Measurements from ENCODE around the gene COL5A1.

Gene COL5A1

DNA sequence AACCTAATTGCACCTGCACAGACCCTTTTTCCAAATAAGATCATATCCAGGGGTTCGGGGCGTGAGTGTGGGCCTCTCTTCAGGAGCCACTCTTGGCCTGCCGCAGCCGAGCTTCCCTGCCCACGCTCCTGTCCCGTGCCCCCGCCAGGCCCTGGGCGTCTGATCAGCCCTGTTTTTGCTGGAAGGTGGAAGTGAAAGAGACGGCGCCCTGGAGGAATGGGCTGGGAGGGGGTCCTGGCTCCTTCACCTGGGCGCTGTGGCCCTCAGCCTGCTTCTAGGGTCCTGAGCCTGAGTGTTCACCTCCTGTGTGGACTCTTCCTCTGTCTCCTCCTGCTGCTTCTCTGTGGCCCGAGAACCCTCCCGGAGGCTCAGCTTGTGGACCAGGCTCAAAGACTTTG lies 11.2 kb upstream of the COL5A1 start:
- no peaks in the 10 kb centered on the region for H3K27me3 ChIP-seq (ENCODE audit: insufficient read depth, low read length)
- H3F3A ChIP-seq (ENCODE audit: insufficient read depth, low read length) = no peaks in the 10 kb centered on the region
- H3K79me2 ChIP-seq (ENCODE audit: insufficient read depth, low read length) = no peaks in the 10 kb centered on the region
- TF ChIP-seq, protein P1, sequence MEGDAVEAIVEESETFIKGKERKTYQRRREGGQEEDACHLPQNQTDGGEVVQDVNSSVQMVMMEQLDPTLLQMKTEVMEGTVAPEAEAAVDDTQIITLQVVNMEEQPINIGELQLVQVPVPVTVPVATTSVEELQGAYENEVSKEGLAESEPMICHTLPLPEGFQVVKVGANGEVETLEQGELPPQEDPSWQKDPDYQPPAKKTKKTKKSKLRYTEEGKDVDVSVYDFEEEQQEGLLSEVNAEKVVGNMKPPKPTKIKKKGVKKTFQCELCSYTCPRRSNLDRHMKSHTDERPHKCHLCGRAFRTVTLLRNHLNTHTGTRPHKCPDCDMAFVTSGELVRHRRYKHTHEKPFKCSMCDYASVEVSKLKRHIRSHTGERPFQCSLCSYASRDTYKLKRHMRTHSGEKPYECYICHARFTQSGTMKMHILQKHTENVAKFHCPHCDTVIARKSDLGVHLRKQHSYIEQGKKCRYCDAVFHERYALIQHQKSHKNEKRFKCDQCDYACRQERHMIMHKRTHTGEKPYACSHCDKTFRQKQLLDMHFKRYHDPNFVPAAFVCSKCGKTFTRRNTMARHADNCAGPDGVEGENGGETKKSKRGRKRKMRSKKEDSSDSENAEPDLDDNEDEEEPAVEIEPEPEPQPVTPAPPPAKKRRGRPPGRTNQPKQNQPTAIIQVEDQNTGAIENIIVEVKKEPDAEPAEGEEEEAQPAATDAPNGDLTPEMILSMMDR (IDR thresholded peaks at IDR 0.05; ENCODE audit: low read length) = no peak
- no peak for TF ChIP-seq EZH2 (IDR thresholded peaks at IDR 0.05; ENCODE audit: borderline replicate concordance, low read length)
- no peaks in the 10 kb centered on the region for H3K36me3 ChIP-seq (ENCODE audit: insufficient read depth, low read length)
- H3K4me1 ChIP-seq (ENCODE audit: insufficient read depth, low read length, severe bottlenecking) = no peaks in the 10 kb centered on the region
- no peaks in the 10 kb centered on the region for H3K9me2 ChIP-seq (ENCODE audit: low read depth, low read length)
- no peak overlapping the region for H2AFZ ChIP-seq (ENCODE audit: low read length)
- no peak overlapping the region for H3K4me2 ChIP-seq (ENCODE audit: low read length)
- no peaks in the 10 kb centered on the region for H4K20me1 ChIP-seq (ENCODE audit: insufficient read depth, low read length)
- H3K4me3 ChIP-seq (ENCODE audit: low read depth, low read length, poor library complexity, severe bottlenecking) = no peak overlapping the region
- H3K9ac ChIP-seq (ENCODE audit: low read length) = no peak overlapping the region
- no peaks in the 10 kb centered on the region for H3K9me3 ChIP-seq (ENCODE audit: low read length)
- no peak overlapping the region for H3K27ac ChIP-seq (ENCODE audit: low read depth, low read length, poor library complexity, severe bottlenecking)

DNA sequence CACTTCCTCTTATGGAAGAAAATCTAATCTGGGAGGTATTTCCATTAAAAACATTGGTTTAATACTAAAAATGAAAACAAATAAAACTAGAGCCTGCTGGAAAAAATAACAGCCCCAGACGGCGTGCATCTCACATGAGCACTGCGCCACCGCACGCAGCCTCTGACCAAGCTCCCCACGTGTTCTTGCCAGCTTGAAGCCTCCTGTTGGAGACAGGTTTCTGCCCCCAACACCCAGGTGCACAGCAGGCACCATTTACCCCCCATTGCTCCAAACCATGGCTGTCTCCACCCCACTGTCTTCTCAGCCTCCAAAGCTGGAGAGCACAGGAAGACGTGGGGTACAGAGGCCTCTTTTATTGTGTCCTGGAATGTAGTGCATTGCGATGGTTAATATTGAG lies 10.7 kb upstream of the COL5A1 start:
- H3K4me2 ChIP-seq (ENCODE audit: low read length) = no peak overlapping the region
- TF ChIP-seq EZH2 (IDR thresholded peaks at IDR 0.05; ENCODE audit: borderline replicate concordance, low read length) = no peak
- TF ChIP-seq, protein P1 (IDR thresholded peaks at IDR 0.05; ENCODE audit: low read length) = no peak
- no peaks in the 10 kb centered on the region for H3K79me2 ChIP-seq (ENCODE audit: insufficient read depth, low read length)
- no peaks in the 10 kb centered on the region for H3F3A ChIP-seq (ENCODE audit: insufficient read depth, low read length)
- H3K4me3 ChIP-seq (ENCODE audit: low read depth, low read length, poor library complexity, severe bottlenecking) = no peak overlapping the region
- H3K9me2 ChIP-seq (ENCODE audit: low read depth, low read length) = no peaks in the 10 kb centered on the region
- H4K20me1 ChIP-seq (ENCODE audit: insufficient read depth, low read length) = no peaks in the 10 kb centered on the region
- H3K27ac ChIP-seq (ENCODE audit: low read depth, low read length, poor library complexity, severe bottlenecking) = no peak overlapping the region
- H3K9me3 ChIP-seq (ENCODE audit: low read length) = no peaks in the 10 kb centered on the region
- H3K4me1 ChIP-seq (ENCODE audit: insufficient read depth, low read length, severe bottlenecking) = no peaks in the 10 kb centered on the region
- no peak overlapping the region for H3K9ac ChIP-seq (ENCODE audit: low read length)
- H3K36me3 ChIP-seq (ENCODE audit: insufficient read depth, low read length) = no peaks in the 10 kb centered on the region
- H3K27me3 ChIP-seq (ENCODE audit: insufficient read depth, low read length) = no peaks in the 10 kb centered on the region
- no peak overlapping the region for H2AFZ ChIP-seq (ENCODE audit: low read length)

DNA sequence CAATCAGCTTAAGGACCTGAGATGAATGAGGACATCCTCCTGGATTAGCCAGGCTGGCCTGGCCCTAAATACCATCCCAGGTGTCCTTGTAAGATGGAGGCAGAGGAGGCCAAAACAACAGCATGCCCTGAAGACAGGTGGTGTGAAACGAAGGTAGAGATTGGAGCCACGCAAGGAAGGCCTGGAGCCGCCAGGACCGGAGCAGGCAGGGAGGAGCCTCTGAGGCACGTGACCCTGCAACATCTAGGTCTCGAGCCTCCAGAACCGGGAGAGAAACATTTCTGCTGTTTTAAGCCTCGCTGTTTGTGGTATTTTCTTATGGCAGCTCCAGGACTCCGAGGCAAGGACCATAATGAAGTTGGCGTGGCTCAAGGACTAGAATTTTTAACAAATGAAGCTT lies 9.7 kb upstream of the COL5A1 start:
- H3K4me2 ChIP-seq (ENCODE audit: low read length) = no peak overlapping the region
- H4K20me1 ChIP-seq (ENCODE audit: insufficient read depth, low read length) = no peaks in the 10 kb centered on the region
- no peaks in the 10 kb centered on the region for H3K9me2 ChIP-seq (ENCODE audit: low read depth, low read length)
- H3K27me3 ChIP-seq (ENCODE audit: insufficient read depth, low read length) = no peaks in the 10 kb centered on the region
- no peak overlapping the region for H3K9ac ChIP-seq (ENCODE audit: low read length)
- no peaks in the 10 kb centered on the region for H3F3A ChIP-seq (ENCODE audit: insufficient read depth, low read length)
- no peaks in the 10 kb centered on the region for H3K4me1 ChIP-seq (ENCODE audit: insufficient read depth, low read length, severe bottlenecking)
- no peaks in the 10 kb centered on the region for H3K79me2 ChIP-seq (ENCODE audit: insufficient read depth, low read length)
- TF ChIP-seq, protein P1 (IDR thresholded peaks at IDR 0.05; ENCODE audit: low read length) = no peak
- TF ChIP-seq EZH2 (IDR thresholded peaks at IDR 0.05; ENCODE audit: borderline replicate concordance, low read length) = no peak
- H3K36me3 ChIP-seq (ENCODE audit: insufficient read depth, low read length) = no peaks in the 10 kb centered on the region
- H3K9me3 ChIP-seq (ENCODE audit: low read length) = no peaks in the 10 kb centered on the region
- H2AFZ ChIP-seq (ENCODE audit: low read length) = no peak overlapping the region
- H3K27ac ChIP-seq (ENCODE audit: low read depth, low read length, poor library complexity, severe bottlenecking) = no peak overlapping the region
- H3K4me3 ChIP-seq (ENCODE audit: low read depth, low read length, poor library complexity, severe bottlenecking) = no peak overlapping the region

All from OCI-LY1 (cell line).